GM19328 (cell line): ENCODE measurements around the gene SSRP1.
"Not testable (repeated sequence)": the region's sequence is repeated elsewhere in the genome, so short reads cannot be mapped to it uniquely, and the experiment has no call there.

Experiments used
- ATAC-seq: cut with Tn5 transposase; IDR thresholded peaks from one replicate; pipeline ENCODE4 v1.9.1; 2021; ENCODE audit warnings: mild to moderate bottlenecking, moderate library complexity; ENCODE audit not compliant: unreplicated experiment

The SSRP1 gene

GRCh38 chr11:57339328-57339727 lies 3.6 kb upstream of the SSRP1 start:
- no peak for ATAC-seq

GRCh38 chr11:57338142-57338541 lies 2.5 kb upstream of the SSRP1 start, which contains the start of gene P2RX3:
Gene P2RX3, plus strand, starts transcription at chr11:57338352. Its CDS starts 199 bp downstream, at chr11:57338551.
- ATAC-seq: no peak

GRCh38 chr11:57336856-57337255 lies 1.2 kb upstream of the SSRP1 start:
- not testable (repeated sequence) for ATAC-seq

- no peak for ATAC-seq
Observed at GRCh38 chr11:57336111-57336666, 497 bp upstream of the SSRP1 start.

GRCh38 chr11:57335023-57335342 lies 709 bp downstream of the SSRP1 start:
- no peak for ATAC-seq

GRCh38 chr11:57332694-57333440 lies 2.8 kb downstream of the SSRP1 start:
- ATAC-seq: no peak

- no peak for ATAC-seq
Observed at GRCh38 chr11:57331720-57332119, 4.0 kb downstream of the SSRP1 start.

- ATAC-seq: no peak
Observed at GRCh38 chr11:57330029-57330428, 5.7 kb downstream of the SSRP1 start.

- ATAC-seq: no peak
Observed at GRCh38 chr11:57327721-57328120, 8.0 kb downstream of the SSRP1 start.

GRCh38 chr11:57325735-57326048 lies 10.0 kb downstream of the SSRP1 start:
- no peak for ATAC-seq

- ATAC-seq: peak; percentile 91
Observed at GRCh38 chr11:57324886-57325734, 10.6 kb downstream of the SSRP1 start, which contains the start of gene TNKS1BP1. Gene TNKS1BP1, minus strand, starts transcription at chr11:57324952. Its CDS starts 3,067 bp downstream, at chr11:57321885.

GRCh38 chr11:57324154-57324885 lies 11.4 kb downstream of the SSRP1 start:
- no peak for ATAC-seq

GRCh38 chr11:57323855-57324153 lies 11.9 kb downstream of the SSRP1 start:
- no peak for ATAC-seq

- ATAC-seq: no peak
Observed at GRCh38 chr11:57323167-57323854, 12.4 kb downstream of the SSRP1 start.

- ATAC-seq: no peak
Observed at GRCh38 chr11:57322256-57323166, 13.2 kb downstream of the SSRP1 start.

GRCh38 chr11:57321388-57322255 lies 14.1 kb downstream of the SSRP1 start:
- no peak for ATAC-seq

- no peak for ATAC-seq
Observed at GRCh38 chr11:57320719-57321387, 14.8 kb downstream of the SSRP1 start.

GRCh38 chr11:57320067-57320718 lies 15.5 kb downstream of the SSRP1 start:
- no peak for ATAC-seq
